Neural progenitor cell (in vitro differentiated cells): ENCODE measurements around the gene CAST. TPM values are rescaled to one million over a fixed set of nuclear protein-coding genes. Genes with fewer than 3 reads are reported as not detected.
A peak's percentile ranks its signal among the peaks of the same experiment; 100 is the strongest.

Source experiments
- DNase-seq: peaks from one replicate; pipeline ENCODE4 v3.0.0-alpha.2; 2016; ENCODE audit warnings: low spot score
- H2AFZ ChIP-seq: fragments of 200-600 bp; sonication (generic); replicated peaks from 2 replicates; pipeline ENCODE4 v1.6.1; 2016; ENCODE audit warnings: antibody characterized with exemption
- H3F3A ChIP-seq: fragments of 200-600 bp; sonication (generic); 2 replicates; pipeline ENCODE4 v1.6.1; 2016; ENCODE audit warnings: antibody characterized with exemption, low read depth
- H3K27ac ChIP-seq: fragments of 200-600 bp; sonication (generic); 2 replicates; pipeline ENCODE4 v1.5.1; 2016; ENCODE audit warnings: mild to moderate bottlenecking
- H3K27me3 ChIP-seq: fragments of 200-600 bp; sonication (generic); 2 replicates; pipeline ENCODE4 v1.6.1; 2016; ENCODE audit warnings: mild to moderate bottlenecking, moderate library complexity
- H3K36me3 ChIP-seq: fragments of 200-600 bp; sonication (generic); 2 replicates; pipeline ENCODE4 v1.5.1; 2016
- H3K4me1 ChIP-seq: fragments of 200-600 bp; sonication (generic); 2 replicates; pipeline ENCODE4 v1.6.1; 2016; ENCODE audit warnings: mixed run types
- H3K4me2 ChIP-seq: fragments of 200-600 bp; sonication (generic); 2 replicates; pipeline ENCODE4 v1.6.1; 2016
- H3K4me3 ChIP-seq: fragments of 200-600 bp; sonication (generic); 2 replicates; pipeline ENCODE4 v1.5.1; 2016
- H3K79me2 ChIP-seq: fragments of 200-600 bp; sonication (generic); 2 replicates; pipeline ENCODE4 v1.6.1; 2016; ENCODE audit warnings: low read depth
- H3K9ac ChIP-seq: fragments of 200-600 bp; sonication (generic); 2 replicates; pipeline ENCODE4 v1.6.1; 2016
- H3K9me3 ChIP-seq: fragments of 200-600 bp; sonication (generic); 2 replicates; pipeline ENCODE4 v1.5.1; 2016; ENCODE audit warnings: low read depth
- H4K20me1 ChIP-seq: fragments of 200-600 bp; sonication (generic); 2 replicates; pipeline ENCODE4 v1.6.1; 2016; ENCODE audit warnings: low read depth
- H3K27ac Mint-ChIP-seq: 3 replicates; pipeline ENCODE4 v1.8.0; 2021; ENCODE audit warnings: mixed read lengths
- H3K27me3 Mint-ChIP-seq: 2 replicates; pipeline ENCODE4 v1.8.0; 2022; ENCODE audit warnings: low read depth, mild to moderate bottlenecking, inconsistent platforms, moderate library complexity, mixed read lengths; ENCODE audit not compliant: insufficient read depth
- H3K36me3 Mint-ChIP-seq: 3 replicates; pipeline ENCODE4 v1.8.0; 2021; ENCODE audit warnings: mixed read lengths
- H3K4me1 Mint-ChIP-seq: 3 replicates; pipeline ENCODE4 v1.8.0; 2021; ENCODE audit warnings: mixed read lengths
- H3K4me3 Mint-ChIP-seq: 3 replicates; pipeline ENCODE4 v1.8.0; 2021; ENCODE audit warnings: mild to moderate bottlenecking, moderate library complexity, mixed read lengths
- H3K9me3 Mint-ChIP-seq: 3 replicates; pipeline ENCODE4 v1.8.0; 2020; ENCODE audit warnings: mixed read lengths
- CTCF ChIP-seq: fragments of 200-600 bp; sonication (generic); IDR thresholded peaks from 2 replicates; pipeline ENCODE4 v1.5.1; 2017; ENCODE audit warnings: antibody characterized with exemption, mild to moderate bottlenecking
- EZH2 ChIP-seq: fragments of 200-600 bp; sonication (generic); IDR thresholded peaks from 2 replicates; pipeline ENCODE4 v1.6.1; 2017; ENCODE audit warnings: antibody characterized with exemption, mild to moderate bottlenecking, moderate library complexity
- EZH2phosphoT487 ChIP-seq: fragments of 200-600 bp; sonication (generic); IDR thresholded peaks from 2 replicates; pipeline ENCODE4 v1.6.1; 2017; ENCODE audit warnings: antibody characterized with exemption
- total RNA-seq: library from RNA; depleted of rRNA; stranded (reverse); fragments of >200 nt; gene quantifications from 2 replicates; pipeline ENCODE4 v1.2.3, GENCODE V29; 2015; ENCODE audit warnings: low replicate concordance

CAST gene
- total RNA-seq, 1 donor from 2014 or later = 64.6 TPM

- Histone ChIP-seq H3K27me3 (no peaks in the 10 kb centered on the region), H3K4me3 (no peak overlapping the region), H3K27ac (no peak overlapping the region), H3K4me2 (no peak overlapping the region), H3F3A (peaks cover 6% of the 10 kb centered on the region), H3K9me3 (no peaks in the 10 kb centered on the region), H2AFZ (no peak overlapping the region), H3K9ac (no peak overlapping the region), H4K20me1 (no peaks in the 10 kb centered on the region), H3K36me3 (no peaks in the 10 kb centered on the region), H3K4me1 (no peaks in the 10 kb centered on the region), H3K79me2 (no peaks in the 10 kb centered on the region)
- Mint-ChIP-seq H3K4me1 (peaks cover 32% of the 10 kb centered on the region), H3K36me3 (peaks cover 24% of the 10 kb centered on the region), H3K27me3 (no peaks in the 10 kb centered on the region), H3K4me3 (no peak overlapping the region), H3K9me3 (no peaks in the 10 kb centered on the region), H3K27ac (no peak overlapping the region)
- DNase-seq = no peak
- TF ChIP-seq EZH2 = no peak
- TF ChIP-seq CTCF = no peak
- TF ChIP-seq EZH2phosphoT487 = no peak
Observed at GRCh38 chr5:96747720-96748119, 85.5 kb downstream of the CAST start.

DNA sequence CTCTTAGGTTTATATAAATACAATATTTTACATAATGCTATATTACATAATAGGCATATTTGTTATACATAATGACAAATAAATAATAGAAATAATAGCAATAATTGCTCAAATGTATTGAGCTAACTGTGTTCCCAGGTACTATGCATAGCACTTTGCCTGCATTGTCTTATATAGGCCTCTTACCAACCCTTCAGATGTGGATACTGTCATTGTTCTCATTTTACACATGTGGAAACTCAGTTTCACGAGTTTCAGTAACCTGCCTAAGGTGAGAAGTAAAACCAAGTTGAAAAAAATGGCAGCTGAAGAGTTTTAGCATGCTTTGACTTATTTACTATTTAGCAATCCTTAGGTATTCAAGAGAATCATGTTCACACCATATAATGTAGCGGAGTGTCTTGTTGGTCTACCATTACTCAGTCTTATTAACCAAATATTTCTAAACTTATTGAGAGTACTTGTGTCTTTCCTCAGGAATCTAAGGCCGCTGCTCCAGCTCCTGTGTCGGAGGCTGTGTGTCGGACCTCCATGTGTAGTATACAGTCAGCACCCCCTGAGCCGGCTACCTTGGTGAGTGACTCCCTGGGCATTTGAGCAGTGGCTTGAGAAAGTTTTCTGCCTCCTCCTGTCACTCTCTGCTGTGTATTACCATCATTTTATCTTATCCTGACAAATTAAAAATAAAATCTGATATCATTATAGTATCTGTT, 88.1 kb downstream of the CAST start:
- Histone ChIP-seq H3K4me1 (no peaks in the 10 kb centered on the region), H3K36me3 (no peaks in the 10 kb centered on the region), H3F3A (peaks cover 6% of the 10 kb centered on the region), H3K4me2 (no peak overlapping the region), H3K79me2 (no peaks in the 10 kb centered on the region), H4K20me1 (no peaks in the 10 kb centered on the region), H3K4me3 (no peak overlapping the region), H3K27me3 (no peaks in the 10 kb centered on the region), H3K9ac (no peak overlapping the region), H3K27ac (no peak overlapping the region), H3K9me3 (no peaks in the 10 kb centered on the region), H2AFZ (no peak overlapping the region)
- Mint-ChIP-seq H3K27ac (peak overlapping the region; percentile 89), H3K36me3 (peaks cover 16% of the 10 kb centered on the region), H3K4me3 (no peak overlapping the region), H3K9me3 (no peaks in the 10 kb centered on the region), H3K27me3 (no peaks in the 10 kb centered on the region), H3K4me1 (peaks cover 46% of the 10 kb centered on the region)
- TF ChIP-seq EZH2phosphoT487 = no peak
- no peak for TF ChIP-seq CTCF
- no peak for TF ChIP-seq EZH2
- no peak for DNase-seq

GRCh38 chr5:96751203-96752169, 89.3 kb downstream of the CAST start:
- Mint-ChIP-seq H3K9me3 (no peaks in the 10 kb centered on the region), H3K27ac (peak overlapping the region; percentile 89), H3K4me3 (peak overlapping the region; percentile 54), H3K4me1 (peaks cover 41% of the 10 kb centered on the region), H3K36me3 (peaks cover 16% of the 10 kb centered on the region), H3K27me3 (no peaks in the 10 kb centered on the region)
- Histone ChIP-seq H3K79me2 (no peaks in the 10 kb centered on the region), H3K36me3 (no peaks in the 10 kb centered on the region), H2AFZ (no peak overlapping the region), H3K9ac (no peak overlapping the region), H3K4me1 (no peaks in the 10 kb centered on the region), H3K4me2 (no peak overlapping the region), H4K20me1 (no peaks in the 10 kb centered on the region), H3K27ac (peak overlapping the region; percentile 3), H3K27me3 (no peaks in the 10 kb centered on the region), H3F3A (peaks cover 6% of the 10 kb centered on the region), H3K9me3 (no peaks in the 10 kb centered on the region), H3K4me3 (no peak overlapping the region)
- TF ChIP-seq EZH2phosphoT487 (no peak), CTCF (no peak), EZH2 (no peak)
- DNase-seq = no peak
